HG02840 (cell line): ENCODE data around the gene NRN1L.

Experiments
- ATAC-seq: cut with Tn5 transposase; IDR thresholded peaks from one replicate; pipeline ENCODE4 v1.9.1; 2021; ENCODE audit warnings: mild to moderate bottlenecking, moderate library complexity, moderate number of reproducible peaks; ENCODE audit not compliant: unreplicated experiment, low FRiP score

NRN1L gene

DNA sequence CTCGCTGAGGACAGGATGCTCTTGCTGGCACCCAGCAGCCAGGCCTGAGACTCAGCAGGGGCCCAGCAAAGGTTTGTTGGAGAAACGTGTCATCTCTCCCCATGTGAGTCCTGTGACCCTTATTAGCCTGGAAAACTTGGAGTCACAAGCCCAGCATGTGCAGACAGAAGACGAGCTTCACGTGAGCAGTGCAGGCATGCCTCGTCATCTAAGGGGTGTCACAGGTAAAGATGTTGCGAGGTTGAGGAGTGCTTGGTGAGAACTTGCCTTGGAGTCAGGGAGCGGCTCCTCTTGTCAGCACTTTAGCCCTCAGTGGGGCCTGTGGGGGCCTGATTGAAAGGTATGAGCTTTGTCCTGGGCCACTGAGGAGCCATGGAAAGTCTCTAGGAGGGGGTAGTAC lies 49.1 kb downstream of the NRN1L start:
- no peak for ATAC-seq

- no peak for ATAC-seq
Observed at GRCh38 chr16:67934306-67935100, 49.8 kb downstream of the NRN1L start.

DNA sequence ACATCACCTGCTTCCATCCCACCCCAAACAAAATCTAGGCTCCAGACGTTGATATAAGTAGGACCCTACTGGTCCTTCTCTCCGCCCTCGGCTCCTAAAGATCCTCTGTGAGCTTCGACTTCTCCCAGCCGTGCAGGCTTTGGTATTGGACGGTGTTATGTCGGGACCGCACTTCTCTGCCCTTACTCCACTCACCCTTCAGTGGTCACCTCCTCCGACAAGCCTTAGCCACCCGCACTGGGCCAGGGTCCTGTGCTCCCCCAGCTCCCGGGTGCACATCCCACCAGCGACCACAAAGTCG lies 50.4 kb downstream of the NRN1L start:
- no peak for ATAC-seq

DNA sequence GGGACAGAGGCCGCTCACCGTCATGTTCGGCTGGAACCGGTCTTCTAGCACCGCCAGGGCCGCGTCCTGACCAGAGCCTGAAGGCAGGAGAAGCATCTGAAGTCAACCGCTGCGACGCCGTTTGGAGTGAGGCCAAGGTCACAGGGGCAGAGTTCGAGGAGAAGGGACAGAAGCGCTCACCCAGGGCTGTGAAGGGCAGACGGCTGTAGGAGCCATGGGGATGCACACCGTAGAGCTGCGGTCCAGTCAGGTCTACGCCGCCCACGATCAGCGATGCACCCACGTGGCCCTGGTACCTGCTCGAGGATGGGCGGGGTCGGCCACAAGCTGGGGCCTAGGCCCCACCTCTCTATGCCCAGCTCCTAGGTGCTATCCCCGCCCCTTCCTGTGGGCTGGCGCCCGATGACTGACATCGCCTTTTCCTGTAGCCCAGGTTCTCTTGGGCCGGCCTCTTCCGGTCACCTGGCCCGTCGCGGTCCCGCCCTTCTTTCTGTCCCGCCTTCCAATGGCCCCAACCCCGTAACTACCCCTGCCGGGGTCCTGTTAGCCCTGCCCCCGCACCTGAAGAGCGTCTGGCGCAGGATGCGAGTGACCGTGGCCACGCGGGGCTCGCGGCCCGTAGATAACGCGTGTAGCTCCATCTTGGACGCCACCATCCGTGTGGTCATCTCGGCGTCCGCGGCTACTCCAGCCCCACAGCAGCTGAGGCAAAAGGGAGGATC lies 50.9 kb downstream of the NRN1L start:
- ATAC-seq: peak; percentile 90
